ENCODE measurements around the gene LHX8.

The LHX8 gene

DNA sequence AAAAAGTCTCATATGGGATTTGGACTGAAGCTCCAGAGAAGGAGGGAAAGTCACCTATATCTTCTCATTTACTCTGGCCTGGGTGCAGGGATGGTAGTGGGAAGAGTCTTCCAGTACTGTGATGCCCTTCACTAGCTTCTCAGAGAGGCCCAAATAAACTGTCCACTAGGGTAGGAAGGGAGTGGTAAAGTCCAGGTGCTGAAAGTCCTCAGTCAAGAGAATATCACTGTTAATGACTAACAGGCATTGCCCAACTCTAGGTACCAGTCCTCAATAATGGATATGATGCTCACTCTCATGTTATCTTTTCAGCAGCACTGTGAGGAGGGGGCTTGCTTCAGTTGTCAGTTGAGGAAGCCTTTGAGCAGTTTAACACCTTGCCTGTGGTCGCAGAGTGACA is 64.0 kb downstream of the LHX8 start:
- TF ChIP-seq, protein P1, sequence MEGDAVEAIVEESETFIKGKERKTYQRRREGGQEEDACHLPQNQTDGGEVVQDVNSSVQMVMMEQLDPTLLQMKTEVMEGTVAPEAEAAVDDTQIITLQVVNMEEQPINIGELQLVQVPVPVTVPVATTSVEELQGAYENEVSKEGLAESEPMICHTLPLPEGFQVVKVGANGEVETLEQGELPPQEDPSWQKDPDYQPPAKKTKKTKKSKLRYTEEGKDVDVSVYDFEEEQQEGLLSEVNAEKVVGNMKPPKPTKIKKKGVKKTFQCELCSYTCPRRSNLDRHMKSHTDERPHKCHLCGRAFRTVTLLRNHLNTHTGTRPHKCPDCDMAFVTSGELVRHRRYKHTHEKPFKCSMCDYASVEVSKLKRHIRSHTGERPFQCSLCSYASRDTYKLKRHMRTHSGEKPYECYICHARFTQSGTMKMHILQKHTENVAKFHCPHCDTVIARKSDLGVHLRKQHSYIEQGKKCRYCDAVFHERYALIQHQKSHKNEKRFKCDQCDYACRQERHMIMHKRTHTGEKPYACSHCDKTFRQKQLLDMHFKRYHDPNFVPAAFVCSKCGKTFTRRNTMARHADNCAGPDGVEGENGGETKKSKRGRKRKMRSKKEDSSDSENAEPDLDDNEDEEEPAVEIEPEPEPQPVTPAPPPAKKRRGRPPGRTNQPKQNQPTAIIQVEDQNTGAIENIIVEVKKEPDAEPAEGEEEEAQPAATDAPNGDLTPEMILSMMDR (IDR thresholded peaks at IDR 0.05; ENCODE audit: low read depth, low read length) = no peak
- DNase-seq (ENCODE audit: extremely low read depth, low read depth) = no peak

DNA sequence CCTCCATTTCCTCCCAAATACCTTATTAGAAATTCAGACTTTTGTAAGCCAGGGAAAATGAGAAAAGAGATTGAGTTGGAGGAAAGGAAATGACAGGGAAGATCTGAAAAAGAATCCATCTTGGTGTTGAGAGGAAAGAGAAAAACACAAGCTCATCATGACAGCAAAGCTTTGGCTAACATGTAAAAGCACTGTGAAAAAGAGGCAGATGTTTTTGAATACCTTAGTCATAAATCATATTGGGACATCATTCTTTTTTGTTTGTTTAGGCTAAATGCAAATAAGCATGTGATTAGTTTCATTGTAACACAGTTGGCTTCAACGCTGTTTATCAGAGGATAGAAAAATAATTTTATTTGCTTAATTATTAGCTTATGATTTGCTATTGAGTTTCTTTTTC is 64.6 kb downstream of the LHX8 start:
- peak; percentile 44 for DNase-seq (ENCODE audit: extremely low read depth, low read depth)
- TF ChIP-seq, protein P1 (IDR thresholded peaks at IDR 0.05; ENCODE audit: low read depth, low read length) = no peak

DNA sequence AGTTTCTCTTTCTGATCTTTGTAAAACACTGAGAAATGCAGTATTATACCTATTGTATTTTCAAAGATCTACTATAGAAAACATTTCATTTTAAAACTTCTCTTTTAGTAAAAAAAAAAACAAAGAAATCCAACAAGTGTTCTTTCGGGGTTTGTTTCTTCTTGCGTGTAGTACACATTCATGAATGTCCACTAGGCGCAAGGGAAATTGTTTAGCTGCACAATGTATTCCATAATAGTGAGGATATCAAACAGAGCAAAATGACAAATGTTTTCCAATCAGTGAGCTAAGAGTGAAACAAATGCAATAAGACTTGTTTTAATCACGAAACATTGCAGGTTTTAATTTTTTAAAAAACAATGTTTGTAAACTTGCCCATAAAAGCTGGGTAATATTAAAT is 68.6 kb downstream of the LHX8 start:
- TF ChIP-seq, protein P1 (IDR thresholded peaks at IDR 0.05; ENCODE audit: low read depth, low read length) = peak; percentile 23
- peak; percentile 25 for DNase-seq (ENCODE audit: extremely low read depth, low read depth)

DNA sequence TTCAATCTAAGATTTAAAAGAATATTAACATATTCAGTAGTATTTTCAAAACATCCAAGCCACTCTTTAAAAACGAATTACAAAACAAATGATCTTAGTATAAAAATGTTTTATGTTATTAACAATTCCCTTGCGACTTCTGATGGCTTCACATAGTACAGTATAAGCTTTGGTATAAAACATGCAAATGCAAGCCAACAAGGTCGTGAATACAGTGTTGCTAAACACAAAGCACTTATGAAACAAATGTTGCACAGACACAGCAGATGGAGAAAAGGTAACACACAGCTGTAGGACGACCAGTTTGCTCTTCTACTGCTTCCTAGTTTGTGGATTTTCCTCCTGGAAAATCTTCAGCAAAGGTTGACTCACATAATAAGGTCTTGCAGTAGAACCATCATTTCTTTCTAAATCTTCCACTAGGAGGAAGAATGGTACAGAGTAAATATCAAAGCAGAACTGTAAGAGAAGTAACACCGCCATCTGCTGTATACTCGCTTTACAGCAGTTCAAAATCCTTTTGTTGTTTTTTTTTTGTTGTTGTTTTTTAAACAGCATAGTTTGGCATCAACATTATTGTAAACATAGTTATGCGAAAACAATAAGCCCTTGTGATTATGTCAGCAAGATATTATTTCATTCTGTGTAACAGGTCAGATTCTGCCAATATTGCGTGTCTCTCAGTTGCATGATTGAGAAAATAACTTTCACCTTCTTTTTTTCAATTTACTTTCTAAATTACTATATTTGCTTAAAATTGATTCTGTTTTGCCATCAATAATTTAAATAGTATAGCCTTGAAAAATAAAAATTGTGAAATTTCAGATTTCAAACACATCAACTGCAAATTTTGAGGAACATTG is 69.5 kb downstream of the LHX8 start:
- peak; percentile 75 for DNase-seq (ENCODE audit: extremely low read depth, low read depth)
- TF ChIP-seq, protein P1 (IDR thresholded peaks at IDR 0.05; ENCODE audit: low read depth, low read length) = peak; percentile 78

DNA sequence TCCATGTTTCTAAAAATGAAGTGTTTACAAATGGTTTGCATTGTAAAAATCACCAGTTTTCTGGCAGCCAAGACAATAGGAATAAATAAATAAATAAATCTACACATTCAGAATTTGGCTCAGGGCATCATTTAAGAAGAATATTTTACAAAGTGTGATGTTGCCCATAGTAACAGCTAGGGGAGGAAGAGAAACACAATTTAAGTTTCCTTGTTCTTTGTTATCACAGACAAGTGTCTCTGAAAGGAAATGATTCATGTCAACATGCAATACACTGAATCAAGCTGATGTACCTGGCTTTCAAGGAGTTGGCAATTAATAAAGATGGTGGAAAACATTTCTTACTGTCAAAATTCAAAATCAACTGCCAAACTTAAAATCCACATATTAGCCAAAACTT is 74.7 kb downstream of the LHX8 start:
- no peak for DNase-seq (ENCODE audit: extremely low read depth, low read depth)
- TF ChIP-seq, protein P1 (IDR thresholded peaks at IDR 0.05; ENCODE audit: low read depth, low read length) = no peak
